AG04449 (cell line): Measurements from ENCODE around the gene GRHL3.

ENCODE experiments used
- CTCF ChIA-PET: fragments of 350-600 bp; formaldehyde crosslinking; extraction: SDS; loops from one replicate; lab custom pipeline; 2021; ENCODE audit warnings: antibody characterized with exemption; lab: Yijun Ruan, JAX
- POLR2A ChIA-PET: fragments of 400-600, 350-600 bp; formaldehyde crosslinking; extraction: SDS; loops from one replicate; lab custom pipeline; 2020; ENCODE audit warnings: antibody characterized with exemption, inconsistent platforms; lab: Yijun Ruan, JAX
- DNase-seq: peaks from one replicate; pipeline ENCODE4 v3.0.0-alpha.2; 2010; ENCODE audit warnings: low read depth, low spot score
- H3K4me3 ChIP-seq: 2 replicates; pipeline ENCODE4 v1.5.1; 2011; ENCODE audit warnings: low read depth, mild to moderate bottlenecking, control low read depth, low read length
- TF ChIP-seq, protein P1 (sequence below): IDR thresholded peaks from one replicate; pipeline ENCODE4 v1.5.1; 2011; ENCODE audit warnings: mild to moderate bottlenecking, moderate library complexity, low read length, control low read depth, inconsistent platforms; ENCODE audit not compliant: insufficient read depth; ENCODE audit errors: missing control alignments

The GRHL3 gene

DNA sequence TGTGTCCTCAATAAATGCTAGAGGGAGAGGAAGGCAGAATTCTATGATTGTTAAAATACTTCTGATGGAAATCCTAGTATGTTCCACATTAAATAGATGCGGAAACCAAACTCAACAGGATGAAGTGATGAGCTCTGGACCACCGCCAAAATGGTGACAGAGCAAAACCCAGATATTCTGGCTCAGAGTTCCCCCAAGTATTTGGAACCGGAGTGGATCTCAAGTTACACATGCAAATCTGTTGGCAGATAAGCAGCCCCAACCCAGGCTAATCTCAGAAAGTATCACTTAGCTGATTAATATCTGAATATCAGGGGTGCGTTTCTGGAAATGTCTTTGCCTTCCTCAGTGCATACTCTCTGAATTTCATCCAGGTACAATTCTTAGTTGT, 17.4 kb upstream of the GRHL3 start:
- DNase-seq: no peak
- TF ChIP-seq, protein P1, sequence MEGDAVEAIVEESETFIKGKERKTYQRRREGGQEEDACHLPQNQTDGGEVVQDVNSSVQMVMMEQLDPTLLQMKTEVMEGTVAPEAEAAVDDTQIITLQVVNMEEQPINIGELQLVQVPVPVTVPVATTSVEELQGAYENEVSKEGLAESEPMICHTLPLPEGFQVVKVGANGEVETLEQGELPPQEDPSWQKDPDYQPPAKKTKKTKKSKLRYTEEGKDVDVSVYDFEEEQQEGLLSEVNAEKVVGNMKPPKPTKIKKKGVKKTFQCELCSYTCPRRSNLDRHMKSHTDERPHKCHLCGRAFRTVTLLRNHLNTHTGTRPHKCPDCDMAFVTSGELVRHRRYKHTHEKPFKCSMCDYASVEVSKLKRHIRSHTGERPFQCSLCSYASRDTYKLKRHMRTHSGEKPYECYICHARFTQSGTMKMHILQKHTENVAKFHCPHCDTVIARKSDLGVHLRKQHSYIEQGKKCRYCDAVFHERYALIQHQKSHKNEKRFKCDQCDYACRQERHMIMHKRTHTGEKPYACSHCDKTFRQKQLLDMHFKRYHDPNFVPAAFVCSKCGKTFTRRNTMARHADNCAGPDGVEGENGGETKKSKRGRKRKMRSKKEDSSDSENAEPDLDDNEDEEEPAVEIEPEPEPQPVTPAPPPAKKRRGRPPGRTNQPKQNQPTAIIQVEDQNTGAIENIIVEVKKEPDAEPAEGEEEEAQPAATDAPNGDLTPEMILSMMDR: no peak
- no peak overlapping the region for H3K4me3 ChIP-seq
- ChIA-PET CTCF (interaction anchor here (0.9 to 1.6 kb wide), 4 partner anchors 11 to 151 kb away, joined by 3 to 8 read pairs (median 4); no protein-coding TSS in a partner anchor), POLR2A (no interaction called here)

DNA sequence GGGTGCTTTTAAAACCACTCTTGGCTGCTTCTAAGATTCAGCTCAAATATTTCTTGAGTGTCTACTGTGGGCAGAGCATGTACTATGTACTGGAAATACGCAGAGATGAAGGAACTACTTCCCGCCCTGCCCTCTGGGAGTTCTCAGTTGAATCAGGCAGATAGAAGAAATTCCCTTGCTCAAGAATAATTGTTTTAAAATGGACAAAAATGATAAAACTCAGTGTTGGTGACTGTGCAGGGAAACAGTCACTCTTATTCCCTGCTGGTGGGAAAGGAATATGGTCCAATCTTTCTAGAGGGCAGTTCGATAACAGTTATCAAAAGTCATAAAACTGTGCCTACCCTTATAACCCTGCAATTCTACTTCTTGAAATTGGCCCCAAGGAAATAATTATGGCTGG, 16.9 kb upstream of the GRHL3 start:
- CTCF ChIA-PET: interaction anchor here (0.9 to 1.6 kb wide), 5 partner anchors 11 to 152 kb away, joined by 3 to 8 read pairs (median 4); no protein-coding TSS in a partner anchor
- DNase-seq: no peak
- POLR2A ChIA-PET: no interaction called here
- H3K4me3 ChIP-seq: no peak overlapping the region
- TF ChIP-seq, protein P1: no peak

DNA sequence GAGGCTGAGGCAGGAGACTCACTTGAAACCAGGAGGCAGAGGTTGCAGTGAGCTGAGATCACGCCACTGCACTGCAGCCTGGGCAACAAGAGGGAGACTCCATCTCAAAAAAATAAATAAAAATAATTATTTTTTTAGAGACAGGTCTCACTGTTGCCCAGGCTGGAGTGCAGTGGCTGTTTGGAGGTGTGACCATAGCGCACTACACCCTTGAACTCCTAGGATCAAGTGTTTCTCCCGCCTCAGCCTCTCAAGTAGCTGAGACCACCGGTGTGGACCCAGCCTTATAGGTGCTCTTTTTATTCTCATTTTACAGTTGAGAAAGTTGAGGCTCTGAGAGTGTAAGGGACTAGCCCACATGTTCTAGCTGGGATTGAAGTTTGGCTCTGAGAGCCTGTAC, 15.6 kb upstream of the GRHL3 start:
- POLR2A ChIA-PET: no interaction called here
- CTCF ChIA-PET: interaction anchor here (0.9 to 1.0 kb wide), 2 partner anchors 9 to 20 kb away, joined by 3 read pairs; no protein-coding TSS in a partner anchor
- DNase-seq: no peak
- TF ChIP-seq, protein P1: no peak
- H3K4me3 ChIP-seq: no peak overlapping the region

DNA sequence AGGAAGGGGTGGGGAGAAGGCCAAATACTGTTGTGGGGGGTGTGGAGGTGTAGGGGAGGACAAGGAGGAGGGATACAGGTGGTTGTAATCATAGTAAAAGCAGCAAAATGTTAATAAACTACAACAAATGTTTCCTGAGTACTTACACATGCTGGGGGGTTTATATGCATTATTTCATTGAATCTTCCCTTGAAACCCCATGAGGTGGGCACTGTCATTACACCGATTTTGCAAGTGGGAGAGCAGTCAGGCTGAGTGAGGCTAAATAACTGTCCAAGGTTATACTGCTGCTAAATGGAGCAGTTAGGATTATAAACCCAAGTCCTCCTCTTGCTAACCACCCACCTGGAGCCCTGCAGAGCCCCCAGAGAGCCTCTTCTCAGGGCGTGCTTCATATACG, 14.4 kb upstream of the GRHL3 start:
- TF ChIP-seq, protein P1: no peak
- H3K4me3 ChIP-seq: no peak overlapping the region
- CTCF ChIA-PET: interaction anchor here (1.0 kb wide), 1 partner anchor 21 kb away, joined by 3 read pairs; no protein-coding TSS in a partner anchor
- POLR2A ChIA-PET: no interaction called here
- DNase-seq: no peak

DNA sequence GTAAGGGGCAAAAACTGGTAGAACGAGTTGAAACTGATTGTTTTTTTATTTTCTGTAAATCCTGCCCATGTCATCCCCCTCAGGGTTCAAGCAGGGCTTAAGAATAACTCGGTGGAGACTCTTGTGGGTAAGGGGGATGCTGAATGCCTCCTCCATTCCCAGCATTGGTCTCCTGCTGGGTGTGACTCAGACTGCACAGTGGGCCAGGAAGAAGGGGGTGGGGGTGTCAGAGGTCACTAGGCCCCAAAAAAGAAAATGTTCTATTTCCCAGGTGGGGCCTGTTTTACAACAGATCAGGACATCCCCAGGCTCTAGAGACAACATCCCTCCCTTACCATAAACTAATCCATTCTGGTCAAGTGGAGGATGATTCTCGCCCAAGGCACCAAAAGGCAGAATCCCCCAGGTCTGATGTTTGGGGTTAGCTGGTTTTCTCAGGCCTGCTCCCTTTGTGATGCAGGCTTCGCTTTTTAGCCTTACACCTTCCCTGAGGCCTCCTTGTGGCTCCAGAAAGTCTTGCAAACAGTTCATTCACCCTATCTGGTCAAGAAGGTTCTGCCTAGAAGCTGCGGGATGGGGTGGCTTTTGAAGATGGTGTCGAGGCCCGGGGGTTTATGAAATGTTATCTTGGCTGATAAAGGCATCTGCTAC, 10.7 kb upstream of the GRHL3 start:
- no peak for DNase-seq
- TF ChIP-seq, protein P1: peak; percentile 51
- ChIA-PET CTCF (interaction anchor here (0.8 to 3.4 kb wide), 4 partner anchors 12 to 330 kb away, joined by 3 to 19 read pairs (median 9); no protein-coding TSS in a partner anchor), POLR2A (interaction anchor here (1.1 kb wide), 1 partner anchor 14 kb away, joined by 3 read pairs; no protein-coding TSS in a partner anchor)
- H3K4me3 ChIP-seq: no peak overlapping the region

GRCh38 chr1:24309762-24310485, 9.2 kb upstream of the GRHL3 start:
- TF ChIP-seq, protein P1: no peak
- no peak overlapping the region for H3K4me3 ChIP-seq
- CTCF ChIA-PET: interaction anchor here (1.0 to 3.4 kb wide), 3 partner anchors 82 to 328 kb away, joined by 3 to 19 read pairs (median 15); no protein-coding TSS in a partner anchor
- POLR2A ChIA-PET: interaction anchor here (0.6 to 1.1 kb wide), 2 partner anchors 16 to 45 kb away, joined by 3 read pairs; no protein-coding TSS in a partner anchor
- DNase-seq: no peak
